H9 (cell line): ENCODE measurements around the gene PEPD. TPM values are rescaled to one million over a fixed set of nuclear protein-coding genes. Genes with fewer than 3 reads are reported as not detected.

Source experiments
- DNase-seq: peaks from one replicate; pipeline ENCODE4 v3.0.0-alpha.2; 2017
- H2AFZ ChIP-seq: one replicate; pipeline ENCODE4 v1.6.1; 2013; ENCODE audit warnings: mild to moderate bottlenecking, low read length, control low read depth, moderate library complexity
- H2AK5ac ChIP-seq: 2 replicates; pipeline ENCODE4 v1.6.1; 2013; ENCODE audit warnings: low read length, control low read depth, mixed read lengths; ENCODE audit not compliant: insufficient read length
- H2BK120ac ChIP-seq: one replicate; pipeline ENCODE4 v1.6.1; 2013; ENCODE audit warnings: low read depth, mild to moderate bottlenecking, low read length, control low read depth, inconsistent platforms; ENCODE audit not compliant: poor library complexity, severe bottlenecking
- H2BK12ac ChIP-seq: 2 replicates; pipeline ENCODE4 v1.6.1; 2013; ENCODE audit warnings: low read length, control low read depth, mixed read lengths, low read depth; ENCODE audit not compliant: insufficient read length
- H2BK15ac ChIP-seq: 2 replicates; pipeline ENCODE4 v1.6.1; 2013; ENCODE audit warnings: low read depth, low read length, control low read depth
- H2BK20ac ChIP-seq: one replicate; pipeline ENCODE4 v1.6.1; 2013; ENCODE audit warnings: low read depth, mild to moderate bottlenecking, low read length, control low read depth, inconsistent platforms; ENCODE audit not compliant: poor library complexity, severe bottlenecking
- H2BK5ac ChIP-seq: 2 replicates; pipeline ENCODE4 v1.6.1; 2013; ENCODE audit warnings: low read length, control low read depth, mixed read lengths; ENCODE audit not compliant: insufficient read length
- H3K14ac ChIP-seq: 2 replicates; pipeline ENCODE4 v1.6.1; 2013; ENCODE audit warnings: low read length, control low read depth; ENCODE audit not compliant: insufficient read depth
- H3K18ac ChIP-seq: 2 replicates; pipeline ENCODE4 v1.6.1; 2013; ENCODE audit warnings: low read depth, mild to moderate bottlenecking, mixed read lengths, low read length, control low read depth; ENCODE audit not compliant: insufficient read length
- H3K23ac ChIP-seq: 2 replicates; pipeline ENCODE4 v1.6.1; 2013; ENCODE audit warnings: low read length, control low read depth, mixed read lengths, low read depth; ENCODE audit not compliant: insufficient read length
- H3K23me2 ChIP-seq: 2 replicates; pipeline ENCODE4 v1.6.1; 2013; ENCODE audit warnings: low read depth, mild to moderate bottlenecking, mixed read lengths, low read length, control low read depth; ENCODE audit not compliant: insufficient read length, poor library complexity, severe bottlenecking
- H3K27ac ChIP-seq: 2 replicates; pipeline ENCODE4 v1.5.1; 2013; ENCODE audit warnings: low read length, control low read depth, mixed read lengths, low read depth; ENCODE audit not compliant: insufficient read length
- H3K27me3 ChIP-seq: 2 replicates; pipeline ENCODE4 v1.6.1; 2013; ENCODE audit warnings: low read length, control low read depth, inconsistent platforms; ENCODE audit not compliant: insufficient read depth
- H3K4ac ChIP-seq: 2 replicates; pipeline ENCODE4 v1.6.1; 2013; ENCODE audit warnings: low read depth, mild to moderate bottlenecking, control low read depth, inconsistent platforms, low read length, moderate library complexity
- H3K4me1 ChIP-seq: 2 replicates; pipeline ENCODE4 v1.6.1; 2013; ENCODE audit warnings: low read length, control low read depth, inconsistent platforms; ENCODE audit not compliant: insufficient read depth
- H3K4me2 ChIP-seq: 2 replicates; pipeline ENCODE4 v1.6.1; 2013; ENCODE audit warnings: low read length, control low read depth, mixed read lengths; ENCODE audit not compliant: insufficient read length, insufficient read depth
- H3K56ac ChIP-seq: 2 replicates; pipeline ENCODE4 v1.6.1; 2013; ENCODE audit warnings: low read depth, mild to moderate bottlenecking, mixed read lengths, low read length, control low read depth; ENCODE audit not compliant: insufficient read length
- H3K79me1 ChIP-seq: 2 replicates; pipeline ENCODE4 v1.6.1; 2013; ENCODE audit warnings: low read depth, mild to moderate bottlenecking, moderate library complexity, low read length, control low read depth, inconsistent platforms; ENCODE audit not compliant: insufficient read depth, poor library complexity, severe bottlenecking
- H3K79me2 ChIP-seq: 2 replicates; pipeline ENCODE4 v1.6.1; 2013; ENCODE audit warnings: low read length, control low read depth, inconsistent platforms; ENCODE audit not compliant: insufficient read depth
- H3K9ac ChIP-seq: 2 replicates; pipeline ENCODE4 v1.6.1; 2013; ENCODE audit warnings: low read length, control low read depth, mixed read lengths; ENCODE audit not compliant: insufficient read length; ENCODE audit errors: extremely low read depth
- H3K9me3 ChIP-seq: one replicate; pipeline ENCODE4 v1.6.1; 2013; ENCODE audit warnings: low read depth, low read length, inconsistent platforms; ENCODE audit not compliant: control insufficient read depth
- H3T11ph ChIP-seq: one replicate; pipeline ENCODE4 v1.6.1; 2013; ENCODE audit warnings: mild to moderate bottlenecking, low read length, control low read depth, inconsistent platforms
- H4K20me1 ChIP-seq: one replicate; pipeline ENCODE4 v1.6.1; 2013; ENCODE audit not compliant: control insufficient read depth, insufficient read length, insufficient read depth
- H4K5ac ChIP-seq: 2 replicates; pipeline ENCODE4 v1.6.1; 2013; ENCODE audit warnings: low read depth, mild to moderate bottlenecking, mixed read lengths, low read length, control low read depth; ENCODE audit not compliant: insufficient read length
- H4K8ac ChIP-seq: replicated peaks from 2 replicates; pipeline ENCODE4 v1.6.1; 2013; ENCODE audit warnings: low read length, control low read depth, mixed read lengths, low read depth; ENCODE audit not compliant: insufficient read length
- H4K91ac ChIP-seq: 2 replicates; pipeline ENCODE4 v1.6.1; 2013; ENCODE audit warnings: low read depth, mild to moderate bottlenecking, moderate library complexity, mixed read lengths, low read length, control low read depth; ENCODE audit not compliant: insufficient read length
- H3K27ac Mint-ChIP-seq, 3 experiments: 2 replicates in 2 of 3; 3 replicates in 1 of 3; pipeline ENCODE4 v1.8.0; 2020 to 2021; ENCODE audit warnings: mixed read lengths in 3 of 3, mild to moderate bottlenecking in 1 of 3, moderate library complexity in 1 of 3
- H3K27me3 Mint-ChIP-seq: 2 replicates; pipeline ENCODE4 v1.8.0; 2021; ENCODE audit warnings: low read depth, mild to moderate bottlenecking, moderate library complexity, mixed read lengths
- H3K36me3 Mint-ChIP-seq, 3 experiments: 2 replicates in 2 of 3; 3 replicates in 1 of 3; pipeline ENCODE4 v1.8.0; 2020 to 2021; ENCODE audit warnings: low read depth in 3 of 3, mixed read lengths in 3 of 3; ENCODE audit not compliant: insufficient read depth in 1 of 3
- H3K4me1 Mint-ChIP-seq, 2 experiments: 2 replicates each; pipeline ENCODE4 v1.8.0; 2020; ENCODE audit warnings: mixed read lengths in 2 of 2
- H3K4me3 Mint-ChIP-seq, 2 experiments: 2 replicates in 1 of 2; 3 replicates in 1 of 2; pipeline ENCODE4 v1.8.0; 2020 to 2021; ENCODE audit warnings: mild to moderate bottlenecking in 2 of 2, mixed read lengths in 2 of 2, moderate library complexity in 1 of 2
- H3K9me3 Mint-ChIP-seq, 2 experiments: 2 replicates in 1 of 2; 3 replicates in 1 of 2; pipeline ENCODE4 v1.8.0; 2020; ENCODE audit warnings: mild to moderate bottlenecking in 2 of 2, mixed read lengths in 2 of 2, moderate library complexity in 1 of 2
- CTCF ChIP-seq: fragments of 200-600 bp; sonication (generic); conservative IDR thresholded peaks from 3 replicates; pipeline ENCODE4 v1.8.0; 2021; ENCODE audit warnings: antibody characterized with exemption, mild to moderate bottlenecking
- WGBS: extraction: QIAGEN DNeasy Blood & Tissue Kit; methylation state at CpG from one replicate; pipeline ENCODE4 v1.1.7; 2013; ENCODE audit warnings: missing lambda C conversion rate, low lambda C conversion rate, mixed read lengths; ENCODE audit not compliant: insufficient read length; ENCODE audit errors: extremely low coverage; 5-methylcytosine and 5-hydroxymethylcytosine counted together
- total RNA-seq: library from RNA; stranded (reverse); gene quantifications from 2 replicates; pipeline ENCODE4 v1.2.1, GENCODE V29; 2021

PEPD gene
- total RNA-seq, 1 experiment from 2014 or later: 52.8 TPM

- Histone ChIP-seq H3K27me3 (no peaks in the 10 kb centered on the region), H3K18ac (no peak overlapping the region), H2AFZ (no peak overlapping the region), H4K91ac (no peak overlapping the region), H4K20me1 (peaks cover 2% of the 10 kb centered on the region), H3K9ac (no peak overlapping the region), H3K14ac (no peak overlapping the region), H4K8ac (no peak overlapping the region), H4K5ac (no peak overlapping the region), H2BK12ac (no peak overlapping the region), H3K56ac (no peak overlapping the region), H3K4me2 (no peak overlapping the region), H3K23me2 (no peaks in the 10 kb centered on the region), H2AK5ac (no peak overlapping the region), H3K4ac (no peak overlapping the region), H3K27ac (no peak overlapping the region), H3K79me1 (no peaks in the 10 kb centered on the region), H2BK120ac (no peak overlapping the region), H3K23ac (no peak overlapping the region), H3K79me2 (no peaks in the 10 kb centered on the region), H3K4me1 (no peaks in the 10 kb centered on the region), H2BK5ac (no peak overlapping the region), H2BK20ac (no peak overlapping the region), H3K9me3 (no peaks in the 10 kb centered on the region), H2BK15ac (no peak overlapping the region), H3T11ph (no peak overlapping the region)
- no peak for TF ChIP-seq CTCF
- Mint-ChIP-seq H3K4me3 (no peak overlapping the region; a peak in 1 of 5 replicates), H3K27ac (peak overlapping the region in 2 of 3 experiments; percentile 13 to 33; a peak in 2 of 7 replicates), H3K36me3 (peaks cover 0 to 4% (median 0%) of the 10 kb centered on the region in 3 experiments; a peak in 2 of 7 replicates), H3K4me1 (no peaks in the 10 kb centered on the region), H3K9me3 (no peaks in the 10 kb centered on the region), H3K27me3 (0 out of 2 replicates have a peak, but pooled peaks cover 3% of the 10 kb centered on the region)
- DNase-seq: no peak
- WGBS: no CpG with 5 or more reads among the region's 12 CpGs
Measured at GRCh38 chr19:33444562-33445441, 76.8 kb downstream of the PEPD start.
